Fibroblast of gingiva (primary cell): ENCODE results near the gene XIRP2.
"Not testable (repeated sequence)": the region's sequence is repeated elsewhere in the genome, so short reads cannot be mapped to it uniquely, and the experiment has no call there.

Experiments used
- DNase-seq: peaks from one replicate; pipeline ENCODE4 v3.0.0-alpha.2; 2011; ENCODE audit warnings: low read depth

The XIRP2 gene

DNA sequence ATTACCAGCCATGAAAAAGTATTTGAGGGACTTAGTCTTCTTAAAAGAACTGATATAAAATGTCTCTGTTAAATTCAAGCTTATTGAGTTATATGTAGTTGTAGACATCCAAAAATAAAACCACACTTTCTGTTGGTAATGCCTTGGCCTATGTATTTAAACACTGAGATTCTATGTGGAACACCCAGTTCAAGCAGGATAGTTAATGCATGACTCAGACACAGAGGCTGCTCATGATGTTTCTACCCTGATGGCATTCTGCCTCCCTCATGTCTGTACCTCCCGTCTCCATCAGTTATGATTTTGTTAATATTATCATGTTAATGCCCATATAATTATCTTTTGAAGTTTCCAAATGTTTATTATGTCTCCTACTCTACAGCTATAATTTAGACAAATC lies 164.5 kb downstream of the XIRP2 start:
- peak; percentile 25 for DNase-seq

DNA sequence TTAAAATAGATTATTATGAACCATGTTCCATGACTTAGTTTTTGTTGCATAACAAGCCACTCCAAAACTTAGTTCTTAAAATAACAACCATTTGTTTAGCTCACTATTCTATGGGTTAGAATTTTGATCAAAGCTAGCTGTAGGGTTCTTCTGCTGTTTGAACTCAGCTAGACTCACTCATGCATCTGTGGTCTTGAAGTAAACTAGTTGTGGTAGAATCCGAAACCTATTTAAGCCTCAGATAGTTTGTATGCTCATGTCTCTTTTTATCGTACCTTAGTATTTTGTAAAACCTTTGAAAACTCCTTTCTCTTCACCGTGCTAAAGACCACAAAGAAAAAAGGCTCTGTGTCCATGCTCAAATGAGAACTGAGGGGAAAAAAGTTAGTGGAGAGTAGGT lies 166.6 kb downstream of the XIRP2 start:
- DNase-seq, result no peak

DNA sequence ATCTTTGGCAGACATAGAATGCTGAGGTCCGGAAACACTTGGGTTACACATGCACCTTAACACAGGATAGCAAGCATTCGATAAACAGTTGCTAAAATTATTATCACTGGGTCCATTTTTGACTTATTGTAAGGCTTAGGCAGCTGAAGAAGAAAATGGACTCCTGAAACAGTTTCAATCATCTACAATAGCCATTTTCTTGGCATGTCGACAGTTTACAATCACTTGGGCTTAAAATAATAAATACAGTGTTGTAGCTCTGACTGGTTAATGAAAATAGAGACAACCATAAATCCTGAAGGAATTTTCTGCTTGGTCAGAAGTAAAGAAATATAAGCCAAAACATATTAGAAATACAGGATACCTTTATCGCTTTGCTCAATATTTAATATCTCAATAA lies 169.2 kb downstream of the XIRP2 start:
- no peak for DNase-seq

DNA sequence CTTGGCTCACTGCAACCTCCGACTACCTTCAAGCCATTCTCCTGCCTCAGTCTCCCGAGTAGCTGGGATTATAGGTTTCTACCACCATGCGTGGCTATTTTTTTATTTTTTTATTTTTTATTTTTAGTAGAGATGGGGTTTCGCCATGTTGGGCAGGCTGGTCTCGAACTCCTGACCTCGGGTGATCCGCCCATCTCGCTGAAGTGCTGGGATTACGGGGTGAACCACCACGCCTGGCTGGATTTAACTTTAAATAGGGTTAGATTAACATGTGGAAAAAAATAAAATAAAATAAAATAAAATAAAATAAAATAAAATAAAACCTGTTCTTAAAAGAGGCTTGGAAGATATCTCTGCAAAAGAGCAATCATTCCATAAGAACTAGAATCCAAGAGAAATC lies 170.9 kb downstream of the XIRP2 start:
- DNase-seq, result no peak

DNA sequence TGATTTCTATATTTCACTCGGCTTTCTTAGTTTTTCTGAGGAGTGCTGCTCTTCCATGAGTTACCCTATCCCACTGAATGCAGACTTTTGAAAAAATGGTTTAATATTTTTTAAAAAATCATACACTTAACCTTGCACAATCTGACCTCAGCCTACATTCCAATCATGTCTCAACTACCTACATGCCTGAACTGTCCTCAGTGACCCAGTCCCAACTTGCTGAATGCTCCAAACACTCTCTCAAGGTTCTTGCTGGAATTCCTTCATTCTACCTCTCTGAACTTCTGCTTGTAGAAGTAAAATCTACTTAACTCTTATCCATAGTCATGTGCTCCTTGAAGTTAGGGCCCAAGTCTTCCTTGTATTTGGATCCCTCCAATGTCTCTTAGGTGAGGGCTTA lies 181.6 kb downstream of the XIRP2 start:
- no peak for DNase-seq

DNA sequence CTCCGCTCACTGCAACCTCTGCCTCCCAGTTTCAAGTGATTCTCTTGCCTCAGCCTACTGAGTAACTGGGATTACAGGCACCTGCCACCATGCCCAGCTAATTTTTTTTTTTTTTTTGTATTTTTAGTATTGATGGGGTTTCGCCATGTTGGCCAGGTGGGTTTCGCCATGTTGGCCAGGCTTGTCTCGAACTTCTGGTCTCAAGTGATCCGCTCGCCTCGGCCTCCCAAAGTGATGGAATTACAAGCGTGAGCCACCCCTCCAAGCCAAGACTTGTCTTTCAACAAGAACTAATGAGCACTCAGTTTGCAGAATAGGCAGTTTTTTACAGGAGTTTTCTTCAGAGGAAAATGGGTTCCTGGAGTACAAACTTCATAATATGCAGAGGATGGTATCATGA lies 187.4 kb downstream of the XIRP2 start:
- DNase-seq, result not testable (repeated sequence)

DNA sequence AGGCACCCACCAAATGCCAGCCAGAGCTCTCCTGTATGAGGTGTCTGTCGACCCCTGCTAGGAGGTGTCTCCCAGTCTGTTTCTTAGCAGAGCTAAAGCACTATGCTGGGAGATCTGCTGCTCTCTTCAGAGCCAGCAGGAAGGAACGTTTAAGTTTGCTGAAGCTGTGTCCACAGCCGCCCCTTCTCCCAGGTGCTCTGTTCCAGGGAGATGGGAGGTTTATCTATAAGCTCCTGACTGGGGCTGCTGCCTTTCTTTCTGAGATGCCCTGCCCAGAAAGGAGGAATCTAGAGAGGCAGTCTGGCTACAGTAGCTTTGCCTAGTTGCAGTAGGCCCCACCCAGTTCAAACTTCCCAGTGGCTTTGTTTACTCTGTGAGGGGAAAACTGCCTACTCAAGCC lies 210.7 kb downstream of the XIRP2 start:
- not testable (repeated sequence) for DNase-seq

DNA sequence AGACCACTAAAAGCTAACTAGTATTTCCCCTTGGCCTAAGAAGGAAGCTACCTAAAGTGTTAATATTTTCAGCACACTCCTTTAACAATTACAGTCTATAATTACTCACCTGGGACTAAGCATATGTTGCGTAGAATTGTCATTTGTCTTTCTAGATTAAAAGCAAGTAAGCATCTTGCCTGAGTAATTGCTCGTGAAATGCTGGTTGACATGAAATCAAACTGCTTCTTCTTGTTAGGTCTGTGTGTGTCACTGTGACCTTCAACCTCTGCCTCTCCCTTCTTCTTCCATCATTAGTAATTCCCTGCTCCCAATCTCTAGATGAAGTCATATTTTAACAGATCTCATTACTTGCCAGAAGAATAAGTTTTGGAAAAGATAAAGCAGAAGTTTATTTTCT lies 212.2 kb downstream of the XIRP2 start:
- DNase-seq, result no peak

DNA sequence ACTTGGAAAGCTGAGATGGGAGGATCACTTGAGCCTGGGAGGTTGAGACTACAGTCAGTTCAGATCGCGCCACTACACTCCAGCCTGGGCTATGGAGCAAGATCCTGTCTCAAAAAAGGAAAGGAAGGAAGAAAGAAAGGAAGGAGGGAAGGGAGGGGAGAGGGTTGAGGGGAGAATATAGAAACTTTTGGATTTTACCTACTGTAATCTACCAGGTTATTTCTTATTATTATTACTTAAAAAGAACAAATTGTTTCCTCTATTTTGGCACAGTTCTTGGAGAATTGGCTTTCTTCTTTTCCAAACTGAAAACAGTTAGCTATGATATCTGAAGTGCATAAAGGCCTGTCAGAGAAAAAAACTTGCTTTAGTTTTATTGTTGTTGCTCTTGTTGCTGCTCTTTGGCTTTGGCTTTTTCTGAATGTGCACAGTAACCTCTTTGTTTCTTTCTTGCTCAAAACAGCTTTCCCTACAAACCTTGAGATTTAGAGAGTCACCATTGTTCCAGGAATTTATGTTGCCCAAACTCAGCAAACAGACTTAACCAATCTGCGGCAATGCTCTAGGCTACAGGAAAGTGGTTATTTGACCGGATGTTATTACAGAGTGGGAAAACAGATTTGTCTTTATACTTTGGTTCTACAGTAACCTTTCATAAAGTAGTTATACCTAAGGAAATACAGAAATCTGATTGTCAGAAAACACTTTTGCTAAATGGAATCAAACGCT lies 214.9 kb downstream of the XIRP2 start:
- DNase-seq, result no peak

DNA sequence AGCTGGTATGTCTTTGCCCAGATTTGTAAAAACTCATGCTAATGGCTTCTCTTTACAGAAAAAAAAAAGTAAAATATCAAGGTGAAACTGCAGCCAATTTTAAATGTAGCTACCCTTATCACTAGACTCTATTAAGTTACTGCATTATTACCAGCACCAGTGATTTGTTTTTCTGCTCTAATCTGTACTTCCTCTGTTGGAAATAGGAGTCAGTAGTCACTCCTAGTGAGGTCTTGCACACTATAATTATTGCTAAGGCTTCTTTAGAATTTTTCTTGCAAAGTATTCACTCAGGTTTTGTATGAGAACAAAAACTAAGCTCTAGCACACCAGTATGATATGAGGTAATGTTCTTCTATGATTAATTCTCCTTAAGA lies 215.5 kb downstream of the XIRP2 start:
- no peak for DNase-seq

DNA sequence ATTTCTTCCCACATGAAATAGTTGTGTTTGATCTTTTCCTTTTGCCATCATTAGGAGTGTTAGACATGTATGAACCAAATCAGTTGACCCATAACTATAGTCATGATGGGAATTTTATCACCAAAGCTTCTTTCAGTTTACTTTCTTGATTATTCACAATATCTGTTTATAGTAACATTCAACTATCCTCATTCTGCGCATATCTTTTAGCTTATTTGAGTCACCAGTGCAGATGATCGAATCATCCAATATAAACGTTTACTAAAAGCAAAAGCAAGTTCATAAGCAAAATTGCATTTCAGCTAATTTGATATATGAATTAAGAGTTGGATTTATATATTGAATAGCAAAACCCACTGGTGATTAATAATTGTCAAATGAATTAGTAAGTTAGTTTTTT lies 216.4 kb downstream of the XIRP2 start:
- no peak for DNase-seq

DNA sequence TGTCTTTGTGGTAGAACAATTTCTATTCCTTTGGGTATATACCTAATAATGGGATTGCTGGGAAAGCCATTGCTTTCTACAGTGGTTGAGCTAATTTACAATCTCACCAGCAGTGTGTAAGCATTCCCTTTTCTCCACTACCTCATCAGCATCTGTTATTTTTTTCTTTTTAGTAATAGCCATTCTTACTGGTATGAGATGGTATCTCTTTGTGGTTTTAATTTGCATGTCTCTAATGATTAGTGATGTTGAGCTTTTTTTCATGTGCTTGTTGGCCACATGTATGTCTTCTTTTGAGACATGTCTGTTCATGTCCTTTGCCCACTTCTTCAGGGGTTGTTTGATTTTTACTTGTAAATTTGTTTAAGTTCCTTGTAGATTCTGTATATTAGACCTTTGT lies 221.4 kb downstream of the XIRP2 start:
- DNase-seq, result not testable (repeated sequence)

DNA sequence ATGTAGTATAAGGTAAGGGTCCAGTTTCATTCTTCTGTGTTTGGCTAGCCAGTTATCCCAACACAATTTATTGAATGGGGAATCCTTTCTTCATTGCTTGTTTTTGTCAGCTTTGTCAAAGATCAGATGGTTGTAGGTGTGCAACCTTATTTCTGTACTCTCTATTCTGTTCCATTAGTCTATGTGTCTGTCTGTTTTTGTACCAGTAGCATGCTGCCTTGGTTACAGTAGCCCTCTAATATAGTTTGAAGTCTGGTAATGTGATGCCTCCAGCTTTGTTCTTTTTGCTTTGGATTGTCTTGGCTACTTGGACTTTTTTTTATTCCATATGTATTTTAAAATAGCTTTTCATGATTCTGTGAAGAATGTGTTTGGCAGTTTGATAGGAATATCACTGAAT lies 222.1 kb downstream of the XIRP2 start:
- DNase-seq, result no peak

DNA sequence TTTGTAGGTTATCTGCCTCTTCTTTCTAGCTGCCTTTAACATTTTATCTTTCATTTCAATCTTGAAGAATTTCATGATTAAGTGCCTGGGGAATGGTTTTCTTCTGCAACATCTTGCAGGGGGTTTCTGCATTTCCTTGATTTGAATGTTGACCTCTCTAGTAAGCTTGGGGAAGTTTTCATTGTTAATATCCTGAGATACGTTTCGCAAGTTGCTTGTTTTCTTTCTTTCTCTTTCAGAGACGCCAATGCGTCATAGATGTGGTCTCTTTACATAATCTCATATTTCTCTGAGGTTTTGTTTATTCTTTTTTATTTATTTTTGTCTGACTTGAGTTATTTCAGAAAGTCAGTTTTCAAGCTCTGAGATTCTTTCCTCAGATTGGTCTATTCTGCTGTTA lies 225.7 kb downstream of the XIRP2 start:
- peak; percentile 32 for DNase-seq

DNA sequence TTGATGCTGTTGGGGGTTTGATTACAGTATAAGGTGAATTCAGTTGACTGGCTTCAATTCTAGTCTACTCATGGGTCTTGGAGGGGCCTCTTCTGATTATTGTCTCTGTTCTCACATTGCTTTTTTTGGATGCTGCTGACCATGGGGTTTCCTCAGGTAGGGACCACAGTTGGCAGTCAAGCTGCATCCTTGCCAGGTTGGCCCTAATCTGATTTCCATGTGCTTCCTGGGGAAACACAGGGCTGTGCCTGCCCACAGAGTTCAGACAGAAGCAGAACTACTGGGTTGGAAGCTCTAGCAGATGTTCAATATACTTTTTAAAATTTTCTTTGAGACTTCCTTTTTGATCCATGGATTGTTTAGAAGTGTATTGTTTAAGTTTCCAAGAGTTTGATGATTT lies 227.3 kb downstream of the XIRP2 start:
- DNase-seq, result no peak

DNA sequence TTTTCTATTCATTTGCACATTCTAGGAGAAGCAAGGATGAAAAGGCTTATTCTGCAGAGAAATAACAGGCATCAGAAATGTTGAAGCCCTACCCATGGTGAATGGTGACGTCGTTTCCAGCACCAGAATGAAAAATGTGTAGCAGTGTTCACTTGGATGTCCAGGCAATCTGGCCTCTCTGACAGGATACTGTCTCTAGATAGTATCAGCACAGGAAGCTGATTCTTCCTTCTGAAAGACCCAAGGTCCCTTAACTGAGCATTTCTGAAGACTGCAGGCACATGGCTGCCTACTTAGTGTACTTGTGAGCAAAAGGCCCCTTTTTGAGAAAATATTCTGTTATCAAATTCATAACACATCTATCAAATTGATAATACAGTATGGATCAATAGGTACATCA lies 234.1 kb downstream of the XIRP2 start:
- DNase-seq, result no peak

DNA sequence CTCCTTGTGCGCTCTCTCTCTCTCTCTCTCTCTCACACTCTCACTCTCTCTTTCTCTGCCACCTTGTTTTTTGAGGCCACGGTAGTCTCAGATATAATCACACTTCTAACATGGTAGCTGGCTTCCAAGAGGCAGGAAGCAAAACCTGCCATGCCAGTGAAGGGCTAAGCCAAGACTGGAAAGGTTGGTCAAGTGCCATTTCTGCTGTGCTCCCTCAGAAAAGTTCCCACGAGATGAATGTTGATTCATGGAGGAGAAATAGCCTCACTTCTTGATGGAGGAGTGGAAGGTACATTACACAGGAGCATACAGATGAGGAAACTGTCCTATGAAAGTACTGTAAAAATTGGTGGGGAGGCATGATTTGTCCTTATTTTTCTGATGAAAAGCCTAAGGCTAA lies 237.9 kb downstream of the XIRP2 start:
- DNase-seq, result no peak

DNA sequence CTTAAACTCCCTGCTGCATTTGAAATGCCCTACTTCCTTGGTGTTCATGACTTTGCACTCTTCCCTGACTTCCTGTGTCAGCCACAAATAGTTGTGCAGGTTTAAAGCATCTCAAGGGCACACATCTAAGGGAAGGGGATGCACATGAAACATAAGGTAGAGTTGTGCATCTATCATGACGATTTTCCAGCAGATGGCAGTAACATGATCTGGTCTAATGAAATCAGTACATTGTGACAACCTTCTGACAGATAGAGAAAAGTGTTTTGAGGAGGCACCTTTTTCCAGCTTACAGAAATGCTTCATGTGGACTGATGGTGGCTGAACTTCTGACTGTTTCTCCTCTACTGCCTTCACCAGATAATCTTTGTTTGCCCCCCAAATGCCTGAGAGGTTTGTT lies 238.9 kb downstream of the XIRP2 start:
- peak; percentile 30 for DNase-seq

DNA sequence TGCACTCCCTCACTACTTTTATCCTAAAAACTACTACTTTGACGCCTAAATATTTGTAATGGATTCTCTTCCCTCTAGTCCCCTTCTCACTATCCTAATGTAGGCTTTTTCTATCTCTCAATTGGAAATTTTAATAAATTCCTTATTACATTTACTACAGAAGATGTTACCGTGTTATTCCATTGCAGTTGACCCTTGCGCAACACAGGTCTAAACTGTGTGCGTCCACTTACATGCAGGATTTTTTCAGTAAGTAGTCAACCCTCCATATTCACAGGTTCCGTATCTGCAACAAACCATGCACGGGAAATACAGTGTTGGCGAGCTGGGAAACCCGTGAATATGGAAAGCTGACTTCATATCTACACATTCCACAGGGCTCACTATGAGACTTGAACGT lies 239.8 kb downstream of the XIRP2 start:
- DNase-seq, result no peak

DNA sequence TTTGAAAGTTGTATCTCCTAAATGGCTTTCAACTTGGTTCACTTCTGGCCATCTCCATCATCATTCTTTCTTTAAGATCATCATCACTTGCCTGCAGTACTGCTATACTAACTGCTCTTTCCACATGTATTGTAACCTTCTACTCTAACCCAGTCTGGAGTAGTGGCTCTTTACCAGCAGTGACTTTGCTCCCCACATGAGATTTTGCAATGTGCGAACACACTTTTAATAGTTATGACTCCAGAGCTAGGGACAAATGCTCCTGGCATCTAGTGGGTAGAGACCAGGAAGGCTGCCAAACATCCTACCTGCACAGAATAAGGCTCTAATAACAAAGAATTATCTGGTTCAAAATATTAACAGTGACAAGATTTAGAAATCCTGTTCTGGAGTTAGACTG lies 243.8 kb downstream of the XIRP2 start:
- no peak for DNase-seq

DNA sequence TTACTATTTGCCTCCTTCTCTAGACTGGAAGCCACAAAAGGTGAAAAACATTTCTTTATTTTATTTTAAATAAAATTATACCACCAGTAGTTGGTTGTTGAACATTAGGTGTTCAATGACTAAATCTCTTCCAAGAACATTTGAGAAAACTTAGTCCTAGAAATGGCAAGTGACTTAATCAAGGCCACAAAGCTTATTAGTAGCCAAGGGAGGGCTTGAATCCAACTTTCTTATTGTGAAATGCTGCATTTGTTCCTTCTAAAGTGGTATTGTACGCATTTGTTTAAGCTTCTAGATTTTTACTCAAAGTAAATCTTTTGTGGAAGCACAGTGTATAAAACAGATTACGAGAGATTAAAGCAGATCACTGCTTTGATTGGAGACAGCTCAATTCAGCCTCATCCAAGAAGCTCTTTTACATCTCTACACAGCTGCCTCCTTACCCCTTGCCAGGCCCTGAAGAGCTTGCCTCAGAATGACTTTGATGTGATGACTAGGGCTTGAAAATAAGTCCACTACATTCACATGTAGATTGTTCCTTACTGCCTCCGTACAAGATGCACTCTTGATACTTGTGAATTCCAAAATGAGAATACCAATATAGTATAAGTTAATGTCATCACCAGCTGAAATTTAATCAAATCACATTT lies 244.8 kb downstream of the XIRP2 start:
- peak; percentile 26 for DNase-seq

DNA sequence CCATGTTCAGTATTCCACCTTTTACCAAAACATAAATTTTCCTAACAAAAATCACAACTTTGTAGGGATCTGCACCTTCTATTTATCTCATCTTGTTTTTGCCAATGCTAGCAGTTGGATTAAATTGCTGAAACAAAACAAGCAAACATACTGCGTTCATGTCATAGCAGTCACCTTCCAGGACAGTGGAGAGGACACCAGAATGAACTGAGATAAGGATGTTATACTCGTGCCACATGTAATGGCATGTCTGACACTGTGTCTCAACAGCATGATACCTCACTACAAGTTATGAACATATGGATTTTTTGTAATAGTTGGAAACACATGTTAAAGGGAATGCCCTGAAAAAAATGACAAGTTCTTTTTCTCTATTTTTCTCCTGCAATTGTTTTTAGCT lies 245.3 kb downstream of the XIRP2 start:
- DNase-seq, result no peak

DNA sequence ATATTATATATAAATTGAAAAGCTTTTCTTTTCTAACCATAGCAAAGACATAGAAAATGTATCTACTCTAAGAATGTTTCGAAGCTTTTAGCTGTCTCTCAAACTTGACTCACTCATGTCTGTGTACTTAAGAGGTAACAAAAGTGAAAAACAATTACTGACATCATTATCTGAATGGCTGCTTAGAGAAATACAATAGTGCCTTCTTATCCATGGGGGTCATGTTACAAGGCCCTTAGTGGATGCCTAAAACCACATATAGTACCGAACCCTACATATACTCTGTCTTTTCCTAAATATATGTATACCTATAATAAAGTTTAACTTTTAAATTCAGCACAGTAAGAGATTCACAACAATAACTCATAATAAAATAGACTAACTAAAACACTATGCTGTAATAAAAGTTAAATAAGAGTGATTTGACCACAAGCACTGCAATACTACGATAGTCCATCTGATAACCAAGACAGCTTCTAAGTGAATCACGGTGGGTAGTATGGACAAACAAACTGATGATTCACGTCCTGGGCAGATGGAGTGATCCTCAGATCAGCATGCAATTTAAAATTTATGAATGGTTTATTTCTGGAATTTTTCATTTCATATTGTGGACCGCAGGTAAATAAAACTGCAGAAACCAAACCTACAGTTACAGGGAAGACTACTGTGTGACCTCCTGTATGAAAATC lies 246.2 kb downstream of the XIRP2 start:
- peak; percentile 42 for DNase-seq

DNA sequence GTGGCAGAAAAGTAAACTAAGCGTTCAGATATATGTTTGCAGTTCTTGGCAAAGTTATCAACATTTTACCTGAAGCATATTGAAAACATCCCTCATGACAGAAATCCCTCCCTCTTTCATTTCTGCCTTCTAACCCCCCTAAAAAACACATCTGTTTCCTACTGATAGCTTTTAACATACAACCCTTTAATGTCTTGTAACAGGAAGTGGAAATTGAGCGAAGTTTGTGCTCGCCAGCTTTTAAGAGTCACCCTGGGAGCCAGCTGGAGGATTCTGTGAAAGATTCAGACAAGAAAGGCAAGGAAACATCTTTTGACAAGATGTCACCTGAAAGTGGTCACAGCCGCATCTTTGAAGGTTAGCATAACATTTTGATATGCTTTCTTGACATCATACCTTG lies 247.4 kb downstream of the XIRP2 start:
- DNase-seq, result no peak
